Glutamatergic neuron (in vitro differentiated cells): ENCODE results near the gene PBX3. TPM values are rescaled to one million over a fixed set of nuclear protein-coding genes. Genes with fewer than 3 reads are reported as not detected.
A peak's percentile ranks its signal among the peaks of the same experiment; 100 is the strongest.

Source experiments
- DNase-seq: peaks from one replicate; pipeline ENCODE4 v3.0.0; 2022
- H3K27ac Mint-ChIP-seq: one replicate; pipeline ENCODE4 v1.8.0; 2020; ENCODE audit warnings: mild to moderate bottlenecking, mixed read lengths, inconsistent platforms; ENCODE audit not compliant: unreplicated experiment
- H3K27me3 Mint-ChIP-seq: one replicate; pipeline ENCODE4 v1.8.0; 2020; ENCODE audit warnings: mild to moderate bottlenecking, moderate library complexity, mixed read lengths, inconsistent platforms; ENCODE audit not compliant: unreplicated experiment
- H3K36me3 Mint-ChIP-seq: one replicate; pipeline ENCODE4 v1.8.0; 2020; ENCODE audit warnings: mild to moderate bottlenecking, mixed read lengths, inconsistent platforms; ENCODE audit not compliant: unreplicated experiment
- H3K4me1 Mint-ChIP-seq: one replicate; pipeline ENCODE4 v1.8.0; 2020; ENCODE audit warnings: mild to moderate bottlenecking, low read depth, mixed read lengths, inconsistent platforms; ENCODE audit not compliant: unreplicated experiment
- H3K4me3 Mint-ChIP-seq: one replicate; pipeline ENCODE4 v1.8.0; 2020; ENCODE audit warnings: mild to moderate bottlenecking, mixed read lengths, inconsistent platforms; ENCODE audit not compliant: unreplicated experiment
- H3K9me3 Mint-ChIP-seq: one replicate; pipeline ENCODE4 v1.8.0; 2020; ENCODE audit warnings: mild to moderate bottlenecking, moderate library complexity, mixed read lengths, inconsistent platforms; ENCODE audit not compliant: unreplicated experiment
- total RNA-seq: library from RNA; stranded (reverse); fragmentation: NEBNext Ultra II Directional; extraction: Animal tissue kit (Norgen Biotek cat#: 25700); gene quantifications from one replicate; pipeline ENCODE4 v1.2.1, GENCODE V29; 2021; ENCODE audit not compliant: unreplicated experiment
- TF ChIP-seq, protein P1 (sequence below): fragments of 200-600 bp; sonication (generic); IDR thresholded peaks from one replicate; pipeline ENCODE4 v1.5.0; 2021; ENCODE audit not compliant: partially characterized antibody, unreplicated experiment

The PBX3 gene
- total RNA-seq, 1 donor from 2014 or later: 51.2 TPM

DNA sequence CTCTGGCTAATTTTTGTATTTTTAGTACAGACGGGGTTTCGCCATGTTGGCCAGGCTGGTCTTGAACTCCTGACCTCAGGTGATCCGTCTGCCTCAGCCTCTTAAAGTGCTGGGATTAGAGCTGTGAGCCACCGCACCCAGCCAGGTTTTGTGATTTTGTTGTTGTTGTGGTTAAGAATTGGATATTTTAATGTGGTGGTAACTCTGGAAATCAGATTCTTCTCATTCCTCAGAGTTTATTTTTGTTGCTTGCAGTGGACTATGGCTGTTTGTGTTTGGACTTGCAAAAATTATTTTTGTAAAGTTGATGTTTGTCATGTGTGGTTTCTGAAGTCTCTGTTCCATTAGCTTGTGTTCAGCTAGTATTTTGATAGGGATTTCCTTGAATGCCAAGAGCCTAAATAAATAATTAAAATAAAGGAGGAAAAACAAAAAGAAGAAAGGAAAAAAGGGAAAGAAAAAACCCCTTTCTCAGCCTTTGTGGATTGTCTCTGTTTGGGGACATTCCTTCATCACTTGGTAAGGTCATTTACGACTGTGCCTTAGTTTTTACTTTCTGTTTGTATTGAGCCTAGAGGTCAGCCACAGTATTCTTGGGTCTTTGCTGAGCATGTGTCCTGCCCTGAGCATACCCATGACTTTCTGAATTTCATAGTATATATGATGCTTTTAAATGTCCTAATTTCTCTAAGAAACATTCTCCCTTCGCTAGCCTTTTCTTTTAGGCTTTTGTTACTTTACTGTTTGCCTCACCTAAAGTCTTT lies 37.3 kb downstream of the PBX3 start:
- H3K4me1 Mint-ChIP-seq: peaks cover 4% of the 10 kb centered on the region
- no peak for DNase-seq
- peaks cover 18% of the 10 kb centered on the region for H3K36me3 Mint-ChIP-seq
- no peak overlapping the region for H3K27ac Mint-ChIP-seq
- peaks cover 4% of the 10 kb centered on the region for H3K27me3 Mint-ChIP-seq
- H3K9me3 Mint-ChIP-seq: peaks cover 9% of the 10 kb centered on the region
- TF ChIP-seq, protein P1, sequence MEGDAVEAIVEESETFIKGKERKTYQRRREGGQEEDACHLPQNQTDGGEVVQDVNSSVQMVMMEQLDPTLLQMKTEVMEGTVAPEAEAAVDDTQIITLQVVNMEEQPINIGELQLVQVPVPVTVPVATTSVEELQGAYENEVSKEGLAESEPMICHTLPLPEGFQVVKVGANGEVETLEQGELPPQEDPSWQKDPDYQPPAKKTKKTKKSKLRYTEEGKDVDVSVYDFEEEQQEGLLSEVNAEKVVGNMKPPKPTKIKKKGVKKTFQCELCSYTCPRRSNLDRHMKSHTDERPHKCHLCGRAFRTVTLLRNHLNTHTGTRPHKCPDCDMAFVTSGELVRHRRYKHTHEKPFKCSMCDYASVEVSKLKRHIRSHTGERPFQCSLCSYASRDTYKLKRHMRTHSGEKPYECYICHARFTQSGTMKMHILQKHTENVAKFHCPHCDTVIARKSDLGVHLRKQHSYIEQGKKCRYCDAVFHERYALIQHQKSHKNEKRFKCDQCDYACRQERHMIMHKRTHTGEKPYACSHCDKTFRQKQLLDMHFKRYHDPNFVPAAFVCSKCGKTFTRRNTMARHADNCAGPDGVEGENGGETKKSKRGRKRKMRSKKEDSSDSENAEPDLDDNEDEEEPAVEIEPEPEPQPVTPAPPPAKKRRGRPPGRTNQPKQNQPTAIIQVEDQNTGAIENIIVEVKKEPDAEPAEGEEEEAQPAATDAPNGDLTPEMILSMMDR: no peak
- no peak overlapping the region for H3K4me3 Mint-ChIP-seq

DNA sequence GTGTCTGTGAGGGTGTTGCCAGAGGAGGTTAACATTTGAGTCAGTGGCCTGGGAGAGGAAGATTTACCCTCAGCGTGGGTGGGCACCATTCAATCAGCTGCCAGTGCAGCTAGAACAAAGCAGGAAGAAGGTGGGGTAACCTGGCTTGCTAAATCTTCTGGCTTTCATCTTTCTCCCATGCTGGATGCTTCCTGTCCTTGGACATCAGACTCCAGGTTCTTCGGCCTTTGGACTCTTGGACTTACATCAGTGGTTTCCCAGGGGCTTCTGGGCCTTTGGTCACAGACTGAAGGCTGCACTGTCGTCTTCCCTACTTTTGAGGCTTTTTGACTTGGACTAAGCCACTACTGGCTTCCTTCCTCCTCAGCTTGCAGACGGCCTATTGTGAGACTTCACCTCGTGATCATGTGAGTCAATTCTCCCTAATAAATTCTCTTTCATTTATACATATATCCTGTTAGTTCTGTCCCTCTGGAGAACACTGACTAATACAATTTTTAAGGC lies 38.1 kb downstream of the PBX3 start:
- Mint-ChIP-seq H3K9me3 (peaks cover 9% of the 10 kb centered on the region), H3K27me3 (peaks cover 4% of the 10 kb centered on the region), H3K4me3 (no peak overlapping the region), H3K36me3 (peaks cover 18% of the 10 kb centered on the region), H3K4me1 (peaks cover 4% of the 10 kb centered on the region), H3K27ac (no peak overlapping the region)
- TF ChIP-seq, protein P1: no peak
- no peak for DNase-seq

DNA sequence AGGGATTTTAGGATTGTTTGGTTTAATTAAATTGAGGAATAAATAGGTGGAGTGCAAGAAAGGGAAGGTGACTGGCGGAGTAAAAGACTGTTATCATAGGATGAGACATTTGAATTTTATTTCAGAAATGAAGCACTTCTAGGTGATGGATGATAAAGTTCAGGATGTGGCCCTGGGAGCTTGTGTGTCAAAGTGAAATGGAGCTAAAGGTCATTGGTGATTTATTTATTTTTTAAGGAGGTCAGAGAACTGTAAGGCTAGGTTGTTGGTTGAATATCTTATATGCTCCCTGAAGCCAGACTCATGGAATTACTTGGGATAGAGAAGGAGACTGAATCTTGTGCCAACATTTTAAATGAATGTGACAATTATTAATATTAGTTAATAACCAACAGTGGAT lies 40.5 kb downstream of the PBX3 start:
- no peak for DNase-seq
- peaks cover 5% of the 10 kb centered on the region for H3K36me3 Mint-ChIP-seq
- H3K4me1 Mint-ChIP-seq: peaks cover 4% of the 10 kb centered on the region
- H3K27me3 Mint-ChIP-seq: no peaks in the 10 kb centered on the region
- peaks cover 2% of the 10 kb centered on the region for H3K9me3 Mint-ChIP-seq
- H3K27ac Mint-ChIP-seq: no peak overlapping the region
- H3K4me3 Mint-ChIP-seq: no peak overlapping the region
- TF ChIP-seq, protein P1: no peak

DNA sequence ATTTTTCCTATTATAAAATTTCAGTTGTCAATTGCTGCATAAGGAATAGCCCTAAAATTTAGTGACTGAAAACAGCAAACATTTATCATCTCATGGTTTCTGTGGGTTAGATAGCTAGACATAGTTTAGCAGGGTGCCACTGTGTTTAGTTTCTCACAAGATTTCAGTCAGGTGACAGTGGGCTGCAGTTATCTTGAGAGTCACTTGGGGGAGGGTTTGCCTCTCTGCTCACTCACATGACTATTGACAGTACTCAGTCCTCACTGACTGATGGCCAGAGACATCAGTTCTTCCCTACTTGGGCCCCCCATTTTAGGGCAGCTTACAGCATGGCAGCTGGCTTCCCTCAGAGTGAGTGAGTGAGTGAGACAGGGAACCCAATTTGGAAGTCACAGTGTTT lies 42.0 kb downstream of the PBX3 start:
- DNase-seq: no peak
- TF ChIP-seq, protein P1: no peak
- Mint-ChIP-seq H3K27me3 (no peaks in the 10 kb centered on the region), H3K27ac (peak overlapping the region; percentile 21), H3K4me1 (peaks cover 4% of the 10 kb centered on the region), H3K36me3 (no peaks in the 10 kb centered on the region), H3K9me3 (no peaks in the 10 kb centered on the region), H3K4me3 (no peak overlapping the region)

DNA sequence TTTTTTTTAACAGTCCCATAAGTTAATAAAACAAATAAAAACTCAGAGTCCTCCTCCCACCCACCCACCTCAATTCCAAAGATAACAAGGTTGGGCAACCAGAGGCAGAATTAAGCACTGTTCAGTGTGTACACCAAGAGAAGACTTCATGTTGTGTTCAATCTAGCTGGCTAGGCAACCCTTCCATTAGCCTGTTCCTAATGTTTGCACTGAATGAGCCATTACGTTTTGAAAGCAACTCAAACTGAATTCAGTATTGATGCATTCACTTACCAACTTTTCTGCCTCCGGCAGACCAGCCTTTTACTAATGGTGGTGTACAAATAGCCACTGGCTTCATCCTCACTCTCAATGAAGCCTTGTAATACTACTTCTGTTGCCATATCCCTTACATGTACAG lies 47.5 kb downstream of the PBX3 start:
- Mint-ChIP-seq H3K27me3 (no peaks in the 10 kb centered on the region), H3K4me3 (no peak overlapping the region), H3K4me1 (no peaks in the 10 kb centered on the region), H3K27ac (no peak overlapping the region), H3K9me3 (no peaks in the 10 kb centered on the region), H3K36me3 (no peaks in the 10 kb centered on the region)
- TF ChIP-seq, protein P1: no peak
- DNase-seq: no peak
